Fibroblast of skin of abdomen (primary cell): ENCODE data around the gene KCTD14.
A peak's percentile ranks its signal among the peaks of the same experiment; 100 is the strongest.
"Not testable (repeated sequence)": the region's sequence is repeated elsewhere in the genome, so short reads cannot be mapped to it uniquely, and the experiment has no call there.

ENCODE experiments used
- DNase-seq: peaks from one replicate; pipeline ENCODE4 v3.0.0-alpha.2; 2013

KCTD14 gene

DNA sequence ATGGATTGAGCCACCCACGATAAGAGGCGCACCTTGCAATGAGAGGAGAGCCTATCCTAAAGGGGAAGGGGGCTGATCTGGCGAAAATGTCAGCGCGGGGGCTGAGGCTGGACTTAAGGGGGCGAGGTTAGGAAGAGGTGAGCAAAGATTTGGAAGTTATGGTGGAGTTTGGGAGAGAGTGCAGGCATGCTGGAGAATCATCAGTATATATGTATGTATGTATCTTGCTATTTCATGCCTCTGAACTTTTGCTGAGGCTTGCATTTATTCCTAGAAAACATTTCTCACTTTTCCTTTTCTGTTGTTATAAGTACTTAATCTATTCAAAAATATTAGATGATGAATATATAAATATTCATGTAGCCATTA lies 23.4 kb upstream of the KCTD14 start:
- DNase-seq: no peak

DNA sequence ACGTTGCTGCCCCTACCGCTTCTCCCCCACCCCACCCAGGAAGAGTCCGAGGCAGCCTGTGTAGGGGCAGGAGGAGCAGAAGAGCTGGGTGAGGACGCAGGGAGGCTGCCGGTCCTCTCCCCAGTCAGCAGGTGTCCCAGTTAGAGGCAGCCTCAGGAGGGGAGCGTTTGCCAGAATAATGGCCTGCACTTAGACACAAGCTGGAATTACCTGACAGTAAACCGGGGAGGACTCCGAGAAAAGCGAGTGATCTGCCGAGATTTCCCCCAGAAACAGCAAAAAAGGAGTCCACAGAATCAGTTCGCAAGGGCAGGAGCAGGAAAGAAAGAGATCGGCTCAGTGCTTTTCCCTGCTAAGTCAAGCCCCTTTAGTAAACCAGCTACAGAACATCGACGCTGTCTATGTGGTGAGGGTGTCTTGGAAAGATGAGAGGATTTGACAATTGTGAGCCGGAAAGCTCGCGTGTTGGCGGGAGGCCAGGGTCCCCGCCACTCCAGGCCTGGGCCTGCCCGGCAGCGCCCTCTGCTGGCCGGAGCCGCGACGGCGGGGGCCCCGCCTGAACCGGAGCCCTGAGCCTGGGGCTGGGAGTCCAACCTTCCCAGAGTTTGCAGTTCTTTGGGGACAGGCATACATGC lies 22.9 kb upstream of the KCTD14 start:
- DNase-seq: peak; percentile 64

DNA sequence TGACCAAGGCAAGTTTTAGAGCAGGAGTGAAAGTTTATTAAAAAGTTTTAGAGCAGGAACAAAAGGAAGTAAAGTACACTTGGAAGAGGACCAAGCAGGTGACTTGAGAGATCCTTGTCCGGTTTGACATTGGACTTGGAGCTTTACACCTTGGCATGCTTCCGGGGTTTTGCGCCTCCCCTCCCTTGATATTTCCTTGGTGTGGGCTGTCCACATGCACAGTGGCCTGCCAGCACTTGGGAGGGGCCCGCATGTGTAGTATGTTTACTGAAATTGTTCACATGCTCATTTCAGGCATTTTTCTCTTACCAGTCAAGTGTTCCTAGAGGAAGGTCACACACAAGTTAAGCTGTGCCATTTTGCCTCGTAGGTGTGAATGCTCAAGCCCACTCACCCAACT lies 21.6 kb upstream of the KCTD14 start:
- DNase-seq: no peak

DNA sequence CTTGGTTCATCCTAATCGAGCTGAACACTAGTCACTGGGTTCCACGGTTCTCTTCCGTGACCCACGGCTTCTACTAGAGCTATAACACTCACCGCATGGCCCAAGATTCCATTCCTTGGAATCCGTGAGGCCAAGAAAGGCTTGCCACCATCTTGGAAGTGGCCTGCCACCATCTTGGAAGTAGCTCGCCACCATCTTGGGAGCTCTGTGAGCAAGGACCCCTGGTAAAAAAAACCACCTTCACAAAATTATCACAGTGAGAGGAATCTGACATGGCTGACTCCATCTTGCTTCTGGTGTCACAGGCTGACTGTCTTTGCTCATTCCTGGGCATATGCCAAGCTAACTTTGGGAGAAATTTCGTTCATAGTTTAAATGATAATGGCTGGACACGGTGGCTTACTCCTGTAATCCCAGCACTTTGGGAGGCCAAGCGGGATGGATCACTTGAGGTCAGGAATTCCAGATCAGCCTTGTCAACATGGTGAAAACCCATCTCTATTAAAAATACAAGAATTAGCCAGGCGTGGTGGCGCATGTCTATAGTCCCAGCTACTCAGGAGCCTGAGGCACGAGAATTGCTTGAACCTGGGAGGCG lies 18.9 kb upstream of the KCTD14 start:
- DNase-seq: no peak

DNA sequence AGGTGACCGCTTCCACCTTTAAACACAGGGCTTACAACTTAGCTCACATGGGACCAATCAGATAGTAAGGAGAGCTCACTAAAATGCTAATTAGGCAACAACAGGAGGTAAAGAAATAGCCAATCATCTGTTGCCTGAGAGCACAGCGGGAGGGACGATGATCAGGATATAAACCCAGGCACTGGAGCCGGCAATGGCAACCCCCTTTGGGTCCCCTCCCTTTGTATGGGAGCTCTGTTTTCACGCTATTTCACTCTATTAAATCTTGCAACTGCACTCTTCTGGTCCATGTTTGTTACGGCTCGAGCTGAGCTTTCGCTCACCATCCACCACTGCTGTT lies 18.3 kb upstream of the KCTD14 start:
- DNase-seq: not testable (repeated sequence)

DNA sequence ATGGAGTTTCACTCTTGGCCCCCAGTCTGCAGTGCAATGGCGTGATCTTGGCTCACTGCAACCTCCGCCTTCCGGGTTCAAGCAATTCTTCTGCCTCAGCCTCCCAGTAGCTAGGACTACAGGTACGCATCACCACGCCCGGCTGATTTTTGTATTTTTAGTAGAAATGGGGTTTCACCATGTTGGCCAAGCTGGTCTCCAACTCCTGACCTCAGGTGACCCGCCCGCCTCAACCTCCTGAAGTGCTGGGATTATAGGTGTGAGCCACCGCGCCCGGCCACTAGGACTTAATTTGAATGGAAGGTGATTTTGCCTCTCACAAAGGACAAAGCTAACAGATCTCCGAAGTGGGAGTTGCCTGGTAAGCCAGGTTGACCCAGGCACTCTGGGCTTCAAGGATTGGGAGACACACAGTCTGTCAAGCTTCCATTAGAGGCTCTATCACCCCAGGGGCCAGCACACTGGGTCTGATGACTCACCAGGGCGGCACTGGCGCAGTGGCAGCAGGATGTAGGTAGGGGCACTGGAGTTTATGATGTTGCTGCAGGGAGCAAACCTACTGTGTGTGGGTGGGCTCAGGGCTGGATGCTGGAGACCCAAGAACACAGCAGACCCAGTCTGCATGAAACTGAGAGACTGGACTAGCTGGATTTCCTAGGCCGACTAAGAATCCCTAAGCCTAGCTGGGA lies 17.8 kb upstream of the KCTD14 start:
- no peak for DNase-seq

DNA sequence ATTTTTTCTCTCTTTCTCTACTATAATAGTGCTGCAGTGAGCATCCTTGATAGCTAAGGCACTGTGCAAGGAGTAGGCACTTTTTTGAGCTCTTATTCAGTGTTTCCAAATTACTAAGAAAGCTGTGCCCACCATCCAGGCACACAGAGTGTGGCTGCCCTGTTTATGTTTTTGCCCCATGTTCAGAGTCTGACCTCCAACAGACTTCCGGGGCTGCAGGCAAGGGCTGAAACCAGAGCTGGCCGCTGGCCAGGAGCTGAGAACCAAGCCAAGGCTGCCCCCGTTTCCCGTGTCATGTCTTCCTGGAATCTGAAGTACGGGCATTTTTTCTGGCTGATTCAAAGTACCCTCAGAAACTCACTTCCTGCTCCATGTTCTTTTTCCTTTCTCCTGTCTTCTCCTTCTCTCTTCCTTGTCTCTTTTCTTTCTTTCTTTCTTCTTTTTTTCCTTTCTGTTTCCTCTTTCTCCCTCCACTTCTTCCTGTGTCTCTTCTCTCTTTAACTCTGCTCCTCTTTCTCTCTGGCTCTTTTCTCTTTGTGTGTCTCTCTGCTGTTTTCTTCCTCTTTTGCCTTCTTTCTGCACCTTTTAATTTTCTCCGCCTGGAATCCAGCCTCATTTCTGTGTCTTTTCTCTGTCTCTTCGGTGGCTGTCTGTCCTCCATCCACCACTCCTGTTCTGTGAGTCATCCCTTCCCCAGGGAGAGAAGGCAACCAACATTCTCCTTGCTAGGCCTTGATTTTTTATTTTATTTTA lies 17.0 kb upstream of the KCTD14 start:
- peak; percentile 89 for DNase-seq

DNA sequence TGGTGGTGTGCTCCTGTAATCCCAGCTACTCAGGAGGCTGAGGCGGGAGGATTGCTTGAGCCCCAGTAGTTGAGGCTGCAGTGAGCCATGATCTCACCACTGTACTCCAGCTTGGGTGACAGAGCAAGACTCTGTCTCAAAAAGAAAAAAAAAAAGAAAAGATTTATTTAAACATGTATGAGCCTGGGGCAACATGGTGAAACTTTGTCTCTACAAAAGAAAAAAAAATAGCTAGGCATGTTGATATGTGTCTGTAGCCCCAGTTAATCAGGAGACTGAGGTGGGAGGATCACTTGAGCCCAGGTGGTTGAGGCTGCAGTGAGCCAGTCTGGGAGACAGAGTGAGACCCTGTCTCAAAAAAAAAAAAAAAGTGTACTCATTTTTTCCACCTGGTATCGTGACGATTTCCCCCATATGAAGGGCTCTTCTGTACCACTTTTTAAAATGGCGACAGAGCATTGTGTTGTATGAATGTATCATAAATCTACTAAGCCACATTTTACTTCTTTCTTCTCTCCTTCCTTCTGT lies 16.4 kb upstream of the KCTD14 start:
- DNase-seq: no peak

DNA sequence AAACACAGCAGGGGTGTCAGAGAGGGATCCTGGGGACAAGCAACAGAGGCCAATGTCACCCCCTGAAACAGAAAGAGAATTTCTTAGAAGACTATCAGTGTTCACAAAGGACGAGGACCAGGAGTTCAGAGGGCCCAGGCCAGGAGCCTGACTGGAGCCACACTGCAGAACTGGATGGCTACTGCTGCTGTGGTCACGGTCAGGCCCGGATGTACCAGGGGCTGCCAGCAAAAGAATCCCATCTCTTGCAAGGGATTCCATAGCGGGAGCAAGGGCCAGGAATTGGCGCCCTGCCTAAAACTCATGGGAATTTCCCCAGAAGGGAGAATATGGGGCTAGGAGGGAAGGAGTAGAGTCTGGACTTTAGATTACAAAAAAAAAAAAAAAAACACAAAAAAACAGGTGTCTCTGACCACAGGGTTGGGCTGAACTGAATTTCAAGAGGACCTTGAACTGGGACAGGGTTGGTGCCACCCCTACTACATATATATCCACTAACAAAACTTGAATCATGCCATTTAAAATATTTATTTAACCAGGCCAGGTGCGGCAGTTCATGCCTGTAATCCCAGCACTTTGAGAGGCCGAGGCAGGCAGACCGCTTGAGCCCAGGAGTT lies 15.7 kb upstream of the KCTD14 start:
- DNase-seq: no peak

DNA sequence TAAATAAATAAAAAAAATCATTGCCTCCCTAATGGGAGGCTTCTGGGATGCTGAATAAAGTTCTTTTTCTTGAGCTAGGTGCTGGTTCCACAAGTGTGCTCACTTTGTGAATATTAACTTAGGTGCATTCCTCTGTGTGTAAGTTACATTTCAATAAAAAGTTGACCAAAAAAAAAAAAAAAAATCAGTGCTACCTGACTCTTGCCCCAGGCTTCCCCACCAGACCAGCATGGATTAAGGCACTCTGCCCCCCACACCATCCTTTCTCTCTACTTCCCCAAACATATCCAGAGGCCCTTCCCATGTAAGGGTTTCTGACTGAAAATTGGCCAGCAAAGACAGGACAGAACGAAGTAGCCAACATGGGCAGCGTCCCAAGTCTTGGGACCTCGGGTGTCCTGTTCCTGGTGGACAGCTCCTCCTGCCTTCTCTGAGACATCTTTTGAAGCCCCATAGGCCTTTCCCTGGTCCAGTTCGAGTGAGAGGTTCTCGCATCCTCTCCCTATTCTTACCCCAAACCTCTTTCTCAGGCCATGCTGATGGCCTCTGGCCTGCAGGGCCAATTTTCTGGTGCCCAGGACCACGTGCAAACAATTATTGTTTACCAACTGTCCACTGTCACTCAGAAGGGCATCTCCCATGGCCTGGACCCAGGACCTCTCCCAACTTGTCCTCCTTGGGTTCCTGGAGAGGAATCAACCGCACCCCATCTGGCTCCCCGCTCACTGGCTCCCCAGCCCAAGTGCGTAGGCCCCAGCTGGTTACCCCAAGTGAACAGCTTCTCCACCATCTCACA lies 14.9 kb upstream of the KCTD14 start:
- no peak for DNase-seq

DNA sequence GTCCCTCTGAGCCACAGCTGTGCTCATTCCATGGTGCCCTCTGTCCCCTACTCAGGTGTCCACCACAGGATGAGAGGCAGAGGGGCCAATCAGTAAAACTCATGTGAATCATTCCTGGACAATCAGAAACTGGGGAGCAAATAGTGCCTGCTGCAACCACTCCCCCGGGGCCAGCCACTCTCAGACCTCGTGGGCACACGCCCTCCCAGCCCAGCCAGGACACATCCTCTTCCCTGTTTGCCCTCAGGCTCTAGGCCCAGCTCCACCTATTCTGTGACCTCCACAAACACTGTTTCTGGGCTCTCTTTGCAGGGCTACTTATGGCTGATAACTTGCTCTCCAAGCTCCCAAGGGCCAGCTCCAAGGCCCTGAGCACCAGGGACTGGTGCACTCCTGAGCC lies 14.0 kb upstream of the KCTD14 start:
- no peak for DNase-seq

DNA sequence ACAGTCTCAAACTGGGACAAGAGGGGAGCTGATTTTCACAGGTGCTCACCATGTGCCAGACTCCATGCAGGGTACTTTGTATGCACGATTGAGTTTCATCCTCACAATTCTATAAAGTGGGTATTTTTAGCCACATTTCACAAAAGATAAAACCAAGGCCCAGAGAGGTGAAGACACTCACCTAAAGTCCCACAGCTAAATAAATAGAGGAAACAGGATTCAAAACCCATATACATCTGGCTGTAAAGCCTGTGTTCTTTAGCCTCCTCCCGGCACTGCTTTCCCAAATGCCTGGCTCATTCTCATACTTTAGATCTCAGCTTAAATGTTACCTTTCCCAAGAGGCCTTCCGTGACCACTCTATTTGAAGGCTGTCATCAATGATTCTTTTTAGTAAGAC lies 13.2 kb upstream of the KCTD14 start:
- DNase-seq: no peak

DNA sequence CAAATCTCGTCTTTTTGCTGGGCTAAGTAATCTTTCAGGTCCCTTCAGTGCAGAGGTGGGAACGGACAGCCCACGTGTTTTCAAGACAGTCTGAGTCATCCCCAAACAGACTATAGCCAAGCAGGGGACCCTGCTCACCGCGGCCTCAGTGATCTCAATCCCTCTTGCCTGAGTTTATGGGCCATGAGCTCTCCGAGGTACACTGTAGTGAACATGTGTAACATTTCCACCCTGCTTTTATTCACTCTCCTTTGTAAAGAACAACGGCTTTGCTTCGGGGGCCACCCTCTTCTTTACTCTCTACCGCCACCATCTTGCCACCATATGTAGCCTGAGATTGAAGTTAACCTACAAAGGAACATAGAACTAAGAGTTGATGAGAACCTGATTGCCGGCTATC lies 11.5 kb upstream of the KCTD14 start:
- DNase-seq: no peak

DNA sequence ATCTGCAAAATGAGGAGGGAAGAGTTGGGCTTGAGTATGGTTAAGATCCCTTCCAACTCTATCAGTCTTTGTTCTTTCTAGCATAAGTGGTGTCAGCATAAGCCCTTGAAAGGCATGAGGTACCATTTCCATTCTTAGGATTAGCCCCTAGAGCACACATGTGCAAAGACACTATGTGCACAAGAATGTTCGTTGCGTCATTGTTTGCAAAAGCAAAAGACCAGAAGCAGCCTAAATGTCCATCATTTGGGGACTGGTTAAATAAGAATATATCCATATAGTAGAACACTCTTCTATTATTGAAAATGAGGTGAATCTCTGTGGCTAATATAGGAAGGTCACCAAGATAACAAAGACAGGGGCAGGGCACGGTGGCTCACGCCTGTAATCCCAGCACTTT lies 10.0 kb upstream of the KCTD14 start:
- no peak for DNase-seq

DNA sequence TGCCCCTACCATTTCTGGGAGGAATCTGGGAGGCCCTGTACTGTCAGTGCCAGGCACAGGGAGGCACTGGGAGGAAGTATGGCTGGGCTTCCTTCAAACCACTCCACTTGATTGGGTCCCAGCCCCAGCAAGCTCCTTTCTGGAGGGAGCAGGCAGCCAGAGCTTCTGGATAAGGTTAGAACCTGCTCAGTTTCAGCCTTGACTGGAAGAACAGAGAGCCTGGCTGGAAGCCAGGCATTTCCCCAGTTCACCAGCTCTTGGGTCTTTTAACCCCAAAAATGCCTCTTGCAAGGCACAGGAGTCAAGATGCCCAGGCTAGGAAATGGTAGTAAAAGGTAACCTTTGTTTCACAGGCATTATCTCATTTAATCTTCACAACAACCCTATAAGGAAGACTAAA lies 9.0 kb upstream of the KCTD14 start:
- DNase-seq: no peak

DNA sequence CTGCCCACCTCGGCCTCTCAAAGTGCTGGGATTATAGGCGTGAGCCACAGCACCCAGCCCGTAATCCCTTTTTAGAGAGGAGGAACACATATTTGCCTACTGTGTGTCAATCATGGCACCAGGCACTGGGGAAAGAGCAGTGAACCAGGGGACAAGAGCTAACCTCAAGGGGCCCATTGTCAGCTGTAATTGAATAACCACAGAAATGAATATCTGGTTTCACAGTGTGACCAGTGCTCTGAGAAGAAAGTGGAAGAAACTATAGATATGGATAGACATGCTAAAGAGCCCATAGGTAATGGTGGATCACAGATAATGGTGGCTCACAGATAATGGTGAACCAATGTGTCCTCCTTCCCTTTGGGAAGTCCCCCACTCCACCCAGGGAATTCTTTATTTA lies 8.6 kb upstream of the KCTD14 start:
- DNase-seq: no peak

DNA sequence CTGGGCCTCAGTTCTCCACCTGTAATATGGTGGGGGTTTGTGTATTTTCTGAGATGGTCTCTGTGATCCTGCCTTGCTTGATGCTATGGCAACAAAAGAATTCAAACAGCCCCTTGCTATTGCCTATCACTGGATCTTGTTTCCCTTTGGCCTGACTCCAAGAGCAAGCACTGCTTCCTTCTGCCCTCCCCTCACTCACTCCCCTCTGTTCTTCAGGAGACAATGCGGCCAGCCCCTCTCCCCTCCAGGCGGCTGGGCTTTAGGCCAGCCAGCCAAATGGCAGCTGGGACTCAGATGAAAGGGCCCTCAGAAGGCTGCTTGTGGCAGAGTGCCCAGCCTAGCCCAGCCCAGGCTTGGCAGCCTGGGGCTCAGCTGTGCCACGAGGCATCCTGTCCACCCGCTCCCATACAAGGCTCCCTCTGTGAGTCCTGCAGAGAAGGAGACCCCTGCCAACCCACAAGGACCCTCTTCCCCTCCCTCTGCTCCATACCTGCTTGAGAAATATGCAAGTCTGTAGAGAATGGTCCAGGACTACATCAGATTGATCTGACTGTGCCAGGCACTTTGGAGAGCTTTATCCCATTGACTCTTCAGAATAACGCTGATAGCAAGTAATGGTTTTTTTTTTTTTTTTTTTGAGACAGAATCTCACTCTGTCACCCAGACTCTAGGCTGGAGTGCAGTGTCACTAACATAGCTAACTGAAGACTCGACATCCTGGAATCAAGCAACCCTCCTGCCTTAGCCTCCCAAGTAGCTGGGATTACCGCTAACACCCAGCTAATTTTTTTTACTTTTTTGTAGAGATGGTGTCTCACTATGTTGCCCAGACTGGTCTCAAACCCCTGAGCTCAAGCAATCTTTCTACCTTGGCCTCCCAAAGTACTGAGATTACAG lies 7.6 kb upstream of the KCTD14 start:
- DNase-seq: peak; percentile 59

DNA sequence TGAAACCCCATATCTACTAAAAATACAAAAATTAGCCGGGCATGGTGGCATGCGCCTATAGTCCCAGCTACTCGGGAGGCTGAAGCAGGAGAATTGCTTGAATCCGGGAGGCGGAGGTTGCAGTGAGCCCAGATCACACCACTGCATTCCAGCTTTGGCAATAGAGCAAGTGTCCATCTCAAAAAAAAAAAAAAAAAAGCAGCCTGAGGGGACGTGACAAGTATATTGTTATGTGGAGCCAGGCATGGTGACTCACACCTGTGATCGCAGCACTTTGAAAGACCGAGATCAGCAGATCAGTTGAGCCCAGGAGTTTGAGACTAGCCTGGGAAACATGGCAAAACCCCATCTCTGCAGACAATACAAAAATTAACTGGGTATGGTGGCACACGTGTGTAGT lies 5.3 kb upstream of the KCTD14 start:
- not testable (repeated sequence) for DNase-seq

DNA sequence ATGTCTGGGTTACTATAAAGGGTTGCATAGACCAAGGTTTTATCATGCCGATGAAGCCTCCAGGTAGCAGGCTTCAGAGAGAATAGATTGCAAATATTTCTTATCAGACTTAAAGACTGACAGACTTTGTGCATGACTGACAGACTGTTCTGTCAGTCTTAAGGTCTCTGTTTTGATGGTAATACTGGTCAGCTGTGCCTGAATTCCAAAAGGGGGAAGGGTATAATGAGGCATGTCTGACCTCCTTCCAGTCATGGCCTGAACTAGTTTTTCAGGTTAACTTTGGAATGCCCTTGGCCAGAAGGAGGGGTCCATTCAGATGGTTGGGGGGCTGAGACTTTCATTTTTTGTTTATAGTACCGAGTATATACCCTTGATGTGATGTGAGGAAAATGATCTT lies 4.7 kb upstream of the KCTD14 start:
- DNase-seq: no peak

DNA sequence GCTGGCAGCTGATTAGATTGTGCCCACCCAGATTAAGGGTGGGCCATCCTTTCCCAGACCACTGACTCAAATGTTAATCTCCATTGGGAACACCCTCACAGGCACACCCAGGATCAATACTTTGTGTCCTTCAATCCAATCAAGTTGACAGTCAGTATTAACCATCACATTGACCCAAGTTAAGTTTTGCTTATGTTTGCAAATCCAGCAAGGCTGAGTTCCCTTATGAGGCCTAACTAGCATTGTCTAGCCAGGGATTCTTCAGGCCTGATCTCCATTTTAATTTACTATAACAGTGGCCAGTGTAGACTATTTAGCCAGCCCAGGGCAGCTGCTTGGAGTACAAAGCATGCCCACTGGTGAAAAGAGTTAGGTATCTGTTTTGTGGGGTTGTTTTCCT lies 2.3 kb upstream of the KCTD14 start:
- DNase-seq: no peak

DNA sequence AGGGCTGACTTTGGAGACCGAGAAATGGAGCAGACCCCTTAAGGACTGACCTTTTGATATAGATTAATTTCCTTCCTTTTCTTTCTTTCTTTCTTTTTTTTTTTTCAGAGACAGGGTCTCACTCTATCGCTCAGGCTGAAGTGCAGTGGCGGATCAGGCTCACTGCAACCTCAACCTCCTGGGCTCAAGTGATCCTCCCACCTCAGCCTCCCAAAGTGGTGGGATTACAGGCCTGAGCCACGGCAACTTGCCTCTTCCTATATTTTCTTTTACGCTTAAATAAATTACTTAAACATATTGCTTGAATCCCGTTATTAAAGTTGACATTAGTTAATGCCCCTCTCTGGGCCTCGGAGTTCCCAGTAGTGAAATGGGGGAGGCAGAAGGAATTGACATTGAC lies 350 bp upstream of the KCTD14 start:
- DNase-seq: no peak
